NCI-H2196 (cell line): Measurements from ENCODE around the gene DHRS12.
A peak's percentile ranks its signal among the peaks of the same experiment; 100 is the strongest.

Experiments
- DNase-seq: peaks from one replicate; lab custom pipeline; 2025; ENCODE audit not compliant: unreplicated experiment; lab: John Stamatoyannopoulos, UW

The DHRS12 gene

GRCh38 chr13:51764184-51765141, 39.5 kb downstream of the DHRS12 start:
- peak; percentile 26 for DNase-seq

DNA sequence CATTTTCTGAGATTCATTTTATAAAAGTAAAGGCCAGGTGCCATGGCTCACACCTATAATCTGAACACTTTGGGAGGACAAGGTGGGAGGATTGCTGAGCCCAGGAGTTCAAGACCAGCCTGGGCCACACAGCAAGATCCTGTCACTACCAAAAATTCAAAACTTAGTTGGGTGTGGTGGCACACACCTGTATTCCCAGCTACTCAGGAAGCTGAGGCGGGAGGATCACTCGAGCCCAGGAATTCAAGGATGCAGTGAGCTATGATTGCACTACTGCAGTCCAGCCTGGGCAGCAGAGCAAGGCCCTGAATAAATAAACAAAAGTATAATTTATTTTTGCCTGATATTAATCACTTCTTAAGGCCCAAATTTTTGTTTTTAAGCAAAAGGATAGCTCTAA, 40.5 kb downstream of the DHRS12 start:
- DNase-seq = no peak

DNA sequence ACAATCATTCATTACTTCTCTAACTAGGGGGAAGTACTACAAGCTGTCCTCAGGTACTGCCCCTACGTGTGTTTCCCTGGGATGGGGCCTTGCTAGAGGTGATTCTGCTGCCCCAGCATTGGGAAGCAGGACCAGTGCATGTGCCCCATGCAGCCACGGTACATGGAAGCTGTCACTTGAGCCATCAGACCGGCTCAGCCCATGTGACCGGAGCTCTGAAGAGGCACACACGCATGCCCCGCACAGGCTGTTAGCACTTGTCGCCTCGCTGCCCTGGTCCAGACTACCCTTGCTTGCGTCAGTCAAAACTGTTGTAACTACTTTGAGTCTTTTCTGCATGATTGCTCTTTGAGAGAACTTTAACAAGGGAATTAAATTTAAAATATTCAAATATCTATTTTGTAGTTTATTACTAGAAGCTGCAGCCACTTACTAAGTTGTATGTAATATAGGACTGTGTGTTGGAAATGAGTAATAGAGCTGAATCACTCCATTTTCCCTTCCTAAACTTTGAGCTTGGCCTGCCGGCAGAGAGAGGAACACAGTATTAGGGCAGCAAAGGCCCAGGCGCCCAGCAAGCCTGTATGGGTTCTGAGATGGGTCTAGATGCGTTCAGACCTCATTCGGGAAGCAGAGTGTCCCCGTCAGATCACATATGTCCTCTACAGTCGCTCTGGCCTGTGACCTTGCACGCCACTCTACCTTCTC, 42.2 kb downstream of the DHRS12 start:
- no peak for DNase-seq

GRCh38 chr13:51760592-51760991, 43.4 kb downstream of the DHRS12 start:
- no peak for DNase-seq

DNA sequence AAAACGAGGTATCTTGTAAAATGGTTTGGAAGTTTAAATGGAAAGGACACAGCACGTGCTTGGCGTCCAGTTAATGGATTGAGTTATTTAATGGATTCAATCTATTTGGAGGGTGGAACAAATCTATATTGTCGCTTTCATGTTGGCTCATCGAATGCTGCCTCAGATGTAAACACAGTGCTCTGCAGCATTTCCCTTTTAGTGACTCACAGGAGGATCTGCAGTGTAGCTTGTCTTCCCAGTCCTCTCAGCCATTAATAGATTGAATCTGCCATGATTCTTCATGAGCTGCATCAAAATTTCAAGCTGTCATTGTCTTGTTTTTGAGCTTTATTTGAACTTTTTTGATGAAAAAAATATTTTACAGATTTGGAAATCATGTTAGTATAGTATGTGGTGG, 44.7 kb downstream of the DHRS12 start:
- no peak for DNase-seq

- no peak for DNase-seq
Measured at GRCh38 chr13:51758691-51759090, 45.3 kb downstream of the DHRS12 start.

DNA sequence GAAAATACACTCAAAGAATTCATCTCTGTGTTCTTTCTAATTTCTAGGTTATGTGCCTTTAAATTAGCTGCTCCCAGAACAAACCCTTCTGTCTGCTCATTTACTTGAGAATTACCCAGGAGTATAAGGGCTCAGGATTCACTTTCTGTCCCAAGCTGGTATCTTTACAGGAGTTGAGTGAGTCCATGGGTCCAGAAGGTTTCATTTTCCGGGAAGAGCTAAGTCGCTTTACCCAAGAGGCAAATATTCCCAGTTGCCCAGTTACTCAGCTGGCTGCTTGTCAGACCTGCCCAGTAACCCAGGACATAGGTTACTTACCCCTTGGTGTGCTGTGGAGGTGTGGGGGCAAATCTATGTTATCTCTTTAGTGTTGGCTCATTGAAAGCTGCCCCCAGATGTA, 47.3 kb downstream of the DHRS12 start:
- no peak for DNase-seq

- no peak for DNase-seq
Measured at GRCh38 chr13:51747438-51748434, 56.2 kb downstream of the DHRS12 start.

DNA sequence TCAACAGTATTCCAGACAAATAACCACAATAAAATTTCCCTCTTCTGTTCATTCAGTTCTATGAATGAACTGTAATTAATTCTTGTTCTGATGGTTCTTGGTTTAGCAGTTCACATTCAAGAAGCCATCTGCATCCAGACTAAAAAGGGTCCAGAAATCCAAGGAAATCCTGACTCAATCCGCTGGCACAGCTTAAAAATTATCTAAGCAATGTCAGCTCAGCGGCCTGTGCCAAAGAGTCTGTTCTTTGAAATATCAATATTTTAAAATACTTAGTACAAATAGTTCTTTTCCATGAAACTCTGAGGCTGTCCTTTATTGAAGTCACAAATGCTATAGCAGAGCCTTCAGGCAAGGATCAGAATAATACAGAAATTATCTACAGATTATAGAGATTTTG, 57.2 kb downstream of the DHRS12 start:
- DNase-seq = no peak

GRCh38 chr13:51745243-51745642, 58.7 kb downstream of the DHRS12 start:
- DNase-seq = no peak

DNA sequence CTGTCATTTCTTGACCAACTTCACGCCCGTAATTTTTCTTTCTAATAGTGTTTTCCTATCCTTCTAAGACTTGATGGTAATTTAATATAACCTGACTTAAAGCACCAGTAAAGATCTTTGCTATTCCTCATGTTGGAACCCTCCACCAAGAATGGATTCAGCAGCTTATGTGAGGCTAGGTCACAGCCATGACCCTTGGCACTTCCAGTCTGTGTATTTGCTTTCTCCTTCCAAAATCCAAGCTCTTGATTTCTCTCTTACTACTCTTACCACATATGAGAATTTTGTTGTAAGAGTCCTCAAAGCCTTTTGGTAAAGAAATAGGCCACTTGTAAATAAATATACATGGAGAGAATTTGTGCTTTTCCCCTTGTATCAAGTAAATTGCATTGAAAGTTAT, 61.4 kb downstream of the DHRS12 start:
- DNase-seq = no peak

DNA sequence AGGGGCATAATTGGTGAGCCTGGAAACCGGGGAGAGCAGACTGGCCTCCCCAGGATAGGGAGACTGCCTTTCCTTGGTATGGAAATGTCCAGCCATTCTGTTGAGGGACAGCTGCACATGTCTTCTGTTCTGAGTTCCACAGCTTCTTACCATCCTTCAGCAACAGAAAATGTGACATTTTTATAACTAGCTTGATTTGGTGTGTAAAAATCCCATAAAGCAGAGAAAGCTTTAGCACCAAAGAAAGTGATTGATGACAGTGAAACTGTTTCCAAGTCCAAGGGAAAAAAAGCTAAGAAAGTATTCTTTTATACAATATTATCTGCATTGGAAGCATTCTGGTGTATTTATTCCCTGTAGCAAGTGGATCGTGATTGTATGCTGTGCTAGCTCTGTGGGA, 61.9 kb downstream of the DHRS12 start:
- no peak for DNase-seq

GRCh38 chr13:51740698-51741097, 63.3 kb downstream of the DHRS12 start:
- no peak for DNase-seq

- DNase-seq = no peak
Measured at GRCh38 chr13:51739027-51739764, 64.8 kb downstream of the DHRS12 start.

DNA sequence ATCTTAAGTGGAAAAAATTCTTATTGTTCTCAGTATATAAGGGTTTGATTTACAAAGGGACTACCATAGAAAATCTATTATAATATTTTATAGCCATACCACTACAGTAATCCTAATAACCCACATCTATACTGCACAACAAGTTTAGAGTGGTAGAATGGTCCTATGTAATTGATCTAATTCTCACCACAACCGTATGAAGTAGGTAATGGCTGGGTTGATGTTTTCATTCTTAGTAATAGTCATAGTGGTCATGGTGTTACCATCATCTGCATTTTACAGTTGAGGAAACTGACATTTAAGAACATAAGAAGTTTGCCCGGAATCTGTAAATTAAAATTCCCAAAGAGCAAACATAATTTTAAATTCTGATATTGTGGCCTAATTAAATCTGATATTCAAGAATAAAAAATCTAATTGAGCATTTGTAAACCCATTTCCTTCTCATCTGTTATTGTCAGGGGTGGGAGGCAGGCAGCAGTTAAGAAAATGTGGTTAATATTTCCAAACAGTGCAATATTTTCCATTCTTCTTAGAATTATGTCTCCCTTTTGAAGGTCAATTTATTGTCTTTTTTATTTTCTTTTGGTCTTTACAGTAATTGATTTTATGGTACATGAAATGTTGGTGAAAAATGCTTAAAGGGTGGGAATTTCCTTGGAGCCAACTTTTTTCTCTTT, 65.6 kb downstream of the DHRS12 start:
- no peak for DNase-seq

- no peak for DNase-seq
Measured at GRCh38 chr13:51737609-51738008, 66.4 kb downstream of the DHRS12 start.

DNA sequence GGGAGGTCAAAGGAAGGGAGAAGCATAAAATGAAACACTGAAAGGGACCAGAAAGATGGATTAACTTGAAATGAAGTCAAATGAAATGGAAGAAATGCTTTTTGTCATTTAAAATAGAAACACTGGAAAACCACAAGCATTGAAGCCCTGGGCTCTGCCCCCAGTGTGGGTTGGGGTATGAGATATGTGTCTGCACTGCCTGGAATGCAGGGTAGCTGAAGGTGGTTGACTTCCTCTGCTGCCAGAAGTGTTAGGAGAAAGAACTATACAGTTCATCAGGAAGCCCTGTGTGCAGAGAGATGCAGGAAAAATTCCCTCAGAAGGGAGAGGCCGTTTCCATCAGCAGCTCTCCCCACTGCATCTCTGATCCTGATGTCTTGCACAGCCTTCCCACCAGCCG, 69.2 kb downstream of the DHRS12 start:
- no peak for DNase-seq

DNA sequence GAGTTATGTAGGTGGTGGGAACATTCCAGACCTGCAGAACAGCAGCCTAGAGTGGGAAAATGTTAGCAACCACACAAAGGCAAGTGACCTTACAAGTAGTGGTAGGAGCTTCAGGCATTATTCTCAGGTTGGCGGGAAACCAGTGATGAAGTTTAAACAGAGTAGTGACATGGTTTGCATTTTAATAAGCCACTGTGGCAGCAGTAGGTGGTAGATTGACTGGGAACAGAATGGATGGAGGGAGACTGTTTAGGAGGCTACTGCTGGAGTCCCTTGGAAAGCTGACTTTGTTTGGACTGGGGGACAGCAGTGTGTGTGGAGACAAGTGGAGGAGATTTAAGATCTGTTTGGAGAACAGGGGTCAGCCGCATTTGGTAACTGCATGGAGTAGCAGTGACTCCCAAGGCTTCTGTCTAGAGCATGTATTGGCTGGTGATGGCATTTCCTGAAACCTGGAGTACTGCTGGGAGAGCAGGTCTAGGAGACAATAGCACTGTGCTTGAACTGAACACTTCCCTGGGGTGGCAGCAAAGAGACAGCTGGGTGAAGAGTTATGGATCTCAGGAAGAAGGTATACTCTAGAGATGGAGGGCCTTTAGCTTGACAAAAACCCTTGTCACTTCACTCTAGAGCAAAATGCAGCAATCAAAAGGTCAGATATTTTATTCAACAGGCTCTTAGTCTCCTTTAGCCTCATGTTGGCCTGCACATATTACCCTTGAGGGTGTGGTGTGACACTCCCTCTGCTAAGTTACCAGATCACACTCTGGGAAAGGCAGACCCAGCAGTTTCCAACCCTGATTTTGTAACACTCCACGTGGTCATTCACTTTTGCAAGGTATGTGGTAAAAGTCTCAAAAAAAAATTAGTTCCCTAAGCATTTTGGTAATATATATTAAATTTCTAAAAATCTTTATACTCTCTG, 70.3 kb downstream of the DHRS12 start:
- no peak for DNase-seq

DNA sequence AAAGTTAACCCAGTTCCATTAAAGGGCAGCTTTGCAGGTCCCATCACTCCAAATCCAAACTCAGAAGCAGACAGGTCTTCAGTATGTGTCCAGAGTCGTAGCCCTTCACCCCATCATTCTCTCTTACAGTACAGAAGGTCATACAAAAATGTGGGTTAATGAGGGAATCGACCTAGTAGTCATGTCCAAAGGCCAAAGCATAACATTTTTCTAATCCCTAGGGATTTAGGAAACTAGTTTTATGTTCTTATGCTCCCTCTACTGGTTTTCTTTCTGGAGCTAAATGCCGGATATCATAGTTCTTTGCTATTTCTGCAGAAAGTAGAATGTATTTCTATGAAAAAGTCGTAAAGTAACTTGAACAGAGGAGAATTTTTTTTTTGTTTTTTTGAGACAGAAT, 72.2 kb downstream of the DHRS12 start:
- no peak for DNase-seq
